ENCODE results near the gene ANKS3.

GRCh38 chr16:4743226-4743878 lies 9.3 kb upstream of the ANKS3 start:
- TF ChIP-seq POLR2A (IDR thresholded peaks at IDR 0.05) (no peak), CTCF (IDR thresholded peaks at IDR 0.05) (no peak)

Data from right lobe of liver (tissue), 4 donors.